HG03066 (cell line): ENCODE results near the gene DNAJC5.
A peak's percentile ranks its signal among the peaks of the same experiment; 100 is the strongest.
"Not testable (repeated sequence)": the region's sequence is repeated elsewhere in the genome, so short reads cannot be mapped to it uniquely, and the experiment has no call there.

ENCODE experiments used
- ATAC-seq: cut with Tn5 transposase; IDR thresholded peaks from one replicate; pipeline ENCODE4 v1.9.1; 2021; ENCODE audit warnings: low read depth; ENCODE audit not compliant: unreplicated experiment

DNAJC5 gene, protein sequence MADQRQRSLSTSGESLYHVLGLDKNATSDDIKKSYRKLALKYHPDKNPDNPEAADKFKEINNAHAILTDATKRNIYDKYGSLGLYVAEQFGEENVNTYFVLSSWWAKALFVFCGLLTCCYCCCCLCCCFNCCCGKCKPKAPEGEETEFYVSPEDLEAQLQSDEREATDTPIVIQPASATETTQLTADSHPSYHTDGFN

DNA sequence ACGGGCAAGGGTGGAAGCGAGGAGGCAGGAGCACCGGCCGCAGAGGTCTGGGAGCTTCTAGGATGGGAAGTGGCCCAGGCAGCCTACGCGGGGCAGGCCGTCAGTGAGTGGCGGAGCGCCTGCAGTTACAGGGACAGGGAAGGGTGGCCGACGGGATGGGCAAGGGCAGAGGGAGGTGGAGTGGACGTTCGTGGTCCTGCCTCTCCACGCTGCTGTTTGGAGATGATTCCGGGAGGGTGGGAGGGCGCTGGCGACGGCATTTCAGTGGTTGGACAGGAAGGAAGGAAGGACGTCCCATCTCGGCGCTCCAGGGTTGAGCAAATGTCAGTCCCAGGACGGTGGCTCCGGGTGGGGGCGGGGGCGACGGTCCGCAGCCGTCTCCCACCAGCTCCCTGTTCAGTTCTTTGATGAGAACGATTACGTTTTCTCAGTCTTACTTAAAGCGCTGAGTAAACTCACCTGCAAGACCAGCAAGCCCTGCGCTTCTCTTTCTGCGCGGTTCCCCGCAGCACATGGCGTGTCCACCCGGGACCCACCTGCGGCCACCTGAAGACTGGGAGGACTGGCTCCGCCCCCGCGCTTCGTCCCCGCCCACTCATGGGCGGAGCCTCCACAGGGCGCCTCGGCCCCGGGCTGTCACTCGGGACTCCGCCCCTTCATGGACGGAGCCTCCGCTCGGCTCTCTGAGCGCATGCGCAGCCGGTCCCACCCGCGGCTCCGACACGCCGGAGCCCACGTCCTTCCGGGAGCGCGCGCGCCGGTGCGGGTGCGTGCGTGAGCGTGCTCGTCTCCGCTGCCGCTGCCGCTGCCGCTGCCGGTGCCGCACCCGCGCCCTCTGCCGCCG, at the start of gene DNAJC5:
TSS of gene DNAJC5 (plus strand) at position 769 of the 844 bp plus-strand sequence. CDS start 33,220 bp downstream, outside the sequence.
- no peak for ATAC-seq

DNA sequence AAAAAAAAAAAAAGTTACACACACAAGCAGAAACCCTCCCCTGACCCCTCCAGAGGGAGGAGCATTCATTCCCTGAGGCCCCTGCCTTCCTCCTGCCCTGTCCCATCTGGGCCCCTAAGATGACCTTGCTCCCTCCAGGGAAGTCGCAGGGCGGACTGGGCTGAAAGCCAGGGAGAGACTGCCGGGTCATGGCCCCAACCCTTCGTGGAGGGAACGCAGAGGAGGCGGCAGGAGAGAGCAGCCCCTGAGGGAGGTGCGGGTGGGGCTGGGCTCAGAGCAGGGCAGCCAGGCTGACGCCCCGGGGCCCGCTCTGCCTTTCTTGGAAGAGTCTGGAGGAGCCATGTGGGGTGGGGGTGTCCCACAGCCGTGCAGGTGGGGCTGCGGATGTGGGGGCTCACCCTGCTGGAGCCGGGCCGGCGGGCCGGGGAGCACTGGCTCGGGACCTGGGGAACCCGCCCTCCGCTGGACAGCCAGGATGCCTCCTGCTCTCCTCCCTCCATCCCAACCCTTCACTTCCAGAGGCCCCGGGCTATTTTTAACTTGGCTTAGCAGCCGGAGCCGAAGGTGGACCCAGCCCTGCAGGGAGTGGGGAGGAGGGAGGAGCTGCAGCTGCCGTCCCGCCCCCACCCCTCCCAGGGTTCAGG, 48.7 kb upstream of the DNAJC5 start:
- ATAC-seq = no peak

DNA sequence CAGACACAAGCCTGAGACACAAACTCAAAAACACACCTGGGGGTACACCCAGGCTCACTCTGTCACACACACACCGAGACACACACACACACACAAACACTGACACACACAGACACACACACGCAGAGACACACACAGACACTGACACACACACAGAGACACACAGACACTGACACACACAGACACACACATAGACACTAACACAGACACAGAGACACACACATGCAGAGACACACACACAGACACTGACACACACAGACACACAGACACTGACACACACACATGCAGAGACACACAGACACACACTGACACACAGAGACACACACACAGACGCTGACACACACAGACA, 48.1 kb upstream of the DNAJC5 start:
- ATAC-seq = no peak

DNA sequence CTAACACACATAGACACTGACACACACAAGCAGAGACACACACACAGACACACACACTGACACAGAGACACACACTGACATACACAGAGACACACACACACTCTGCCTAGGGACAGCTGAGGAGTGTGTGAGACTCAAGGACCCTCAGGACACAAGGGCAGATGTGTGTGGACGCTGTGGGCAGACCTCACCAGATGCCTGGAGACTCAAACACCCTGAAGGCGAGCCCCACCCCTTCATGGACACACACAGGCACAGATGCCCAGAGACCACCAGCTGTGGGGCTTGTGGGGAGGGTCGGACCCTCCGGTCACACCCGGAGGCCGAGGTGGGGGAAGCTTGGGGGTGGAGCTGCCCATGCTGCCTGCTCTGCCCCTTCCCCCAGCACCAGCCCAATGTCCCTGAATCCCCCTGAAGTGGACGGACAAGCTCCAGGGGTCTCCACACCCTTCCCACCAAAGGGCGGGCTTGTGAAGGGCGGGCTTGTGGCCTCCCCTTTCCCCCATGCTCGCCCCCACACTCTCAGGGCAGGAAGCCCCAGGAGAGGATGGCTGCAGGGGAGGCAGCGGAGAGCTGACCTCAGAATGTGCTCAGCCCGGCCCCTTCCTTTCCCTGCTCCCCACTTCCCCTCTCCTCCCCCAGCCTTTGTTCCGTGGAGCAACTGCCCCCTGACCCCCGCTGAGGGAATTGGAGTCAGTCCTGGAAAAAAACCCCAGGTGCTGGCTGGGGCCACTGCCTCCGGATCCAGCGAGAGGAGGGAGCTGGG, 47.5 kb upstream of the DNAJC5 start:
- no peak for ATAC-seq

DNA sequence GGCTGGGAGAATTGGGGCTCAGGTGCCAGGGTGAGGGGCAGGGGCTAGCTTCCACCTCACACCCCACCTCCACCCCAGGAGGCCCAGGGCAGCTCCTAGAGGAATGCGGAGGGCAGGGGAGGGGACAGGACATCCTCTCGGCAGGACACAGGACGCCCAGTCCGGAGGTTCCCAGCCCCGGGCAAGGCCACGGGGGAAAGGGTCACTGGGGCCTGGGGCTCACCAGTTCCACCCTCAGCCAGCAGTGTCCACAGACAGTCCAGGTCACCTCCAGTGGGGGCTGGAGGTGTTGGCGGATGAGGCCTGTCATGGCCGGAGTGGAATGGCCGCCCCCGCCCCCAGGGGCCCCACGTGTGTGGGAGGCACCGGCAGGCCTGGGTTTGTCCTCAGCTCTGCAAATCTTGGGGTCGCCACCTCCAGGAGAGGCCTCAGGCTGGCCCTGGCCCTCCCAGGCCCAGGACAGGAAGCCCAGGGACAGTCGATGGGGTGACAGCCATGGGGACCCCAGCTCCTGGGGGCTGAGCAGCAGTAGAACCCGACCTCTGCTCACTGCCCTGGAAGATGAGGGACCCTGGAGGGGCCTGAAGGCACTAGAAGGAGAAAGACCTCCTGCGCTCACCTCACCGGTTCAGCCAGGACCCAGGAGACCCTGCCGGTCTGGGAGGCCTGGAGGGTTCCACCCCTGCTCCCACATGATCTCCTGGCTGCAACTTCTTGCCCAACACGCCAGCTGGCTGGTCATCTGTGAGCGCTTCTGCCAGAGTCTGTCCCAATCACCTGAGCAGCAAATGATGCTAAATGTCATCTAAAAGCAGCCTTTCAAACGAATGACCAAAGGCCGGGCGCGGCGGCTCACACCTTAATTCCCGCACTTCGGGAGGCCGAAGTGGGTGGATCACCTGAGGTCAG, 46.7 kb upstream of the DNAJC5 start:
- ATAC-seq = no peak

DNA sequence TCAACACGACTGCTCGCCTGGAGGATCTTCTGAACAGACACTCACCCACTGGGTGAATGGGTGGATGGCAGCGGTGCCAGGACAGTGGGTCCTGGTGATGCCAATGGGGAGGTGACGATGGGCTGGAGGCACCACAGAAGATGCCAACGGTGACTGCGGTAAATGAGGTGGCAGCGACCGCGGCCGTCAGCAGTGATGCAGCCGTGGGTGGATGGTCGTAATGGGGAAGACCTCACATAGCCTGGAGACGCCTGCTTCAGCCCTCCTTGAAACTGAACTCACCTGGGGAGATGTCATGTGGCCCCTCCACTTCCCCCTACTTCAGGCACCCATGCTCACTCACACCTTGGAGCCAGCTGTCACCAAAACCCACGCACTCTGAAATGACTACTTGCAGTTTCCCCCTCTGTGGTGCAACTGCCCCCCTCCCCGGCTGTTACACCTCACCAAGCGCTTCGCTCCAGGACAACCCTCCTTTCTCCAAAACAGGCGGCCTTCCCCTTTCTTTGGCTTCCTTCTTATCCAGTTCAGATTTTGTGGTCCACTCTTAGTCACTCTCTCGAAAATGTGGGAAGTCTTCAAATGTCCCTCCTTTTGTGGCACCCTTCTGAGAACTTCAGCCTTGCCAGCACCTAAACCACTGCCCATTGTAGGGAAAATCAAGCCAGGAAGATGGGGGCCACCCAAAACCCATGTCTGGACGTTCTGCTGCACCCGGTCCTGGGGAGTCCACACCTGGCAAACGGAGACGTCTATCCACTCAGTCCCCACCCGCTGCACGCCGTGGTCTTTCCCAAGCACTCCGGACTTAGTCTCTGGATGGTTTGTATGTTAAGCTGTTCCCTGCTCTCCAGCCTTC, 44.0 kb upstream of the DNAJC5 start:
- ATAC-seq = peak; percentile 75

DNA sequence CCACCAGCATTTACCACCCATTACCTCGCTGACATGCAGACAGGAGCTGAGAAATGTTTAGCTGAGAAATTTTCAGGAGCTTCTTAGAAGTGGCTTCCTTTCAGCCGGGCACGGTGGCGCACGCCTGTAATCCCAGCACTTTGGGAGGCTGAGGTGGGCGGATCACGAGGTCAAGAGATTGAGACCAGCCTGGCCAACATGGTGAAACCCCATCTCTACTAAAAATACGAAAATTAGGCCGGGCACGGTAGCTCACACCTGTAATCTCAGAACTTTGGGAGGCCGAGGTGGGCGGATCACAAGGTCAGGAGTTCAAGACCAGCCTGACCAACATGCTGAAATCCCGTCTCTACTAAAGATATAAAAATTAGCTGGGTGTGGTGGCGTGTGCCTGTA, 43.4 kb upstream of the DNAJC5 start:
- ATAC-seq = not testable (repeated sequence)

DNA sequence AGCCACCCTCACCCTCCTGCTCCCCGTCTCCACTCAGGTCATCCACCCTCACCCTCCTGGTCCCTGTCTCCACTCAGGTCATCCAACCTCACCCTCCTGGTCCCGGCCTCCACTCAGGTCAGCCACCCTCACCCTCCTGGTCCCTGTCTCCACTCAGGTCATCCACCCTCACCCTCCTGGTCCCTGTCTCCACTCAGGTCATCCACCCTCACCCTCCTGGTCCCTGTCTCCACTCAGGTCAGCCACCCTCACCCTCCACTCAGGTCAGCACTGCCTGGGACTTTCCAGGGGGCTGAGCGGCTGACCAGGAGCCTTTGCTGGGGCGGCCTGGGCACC, 41.2 kb upstream of the DNAJC5 start:
- not testable (repeated sequence) for ATAC-seq

DNA sequence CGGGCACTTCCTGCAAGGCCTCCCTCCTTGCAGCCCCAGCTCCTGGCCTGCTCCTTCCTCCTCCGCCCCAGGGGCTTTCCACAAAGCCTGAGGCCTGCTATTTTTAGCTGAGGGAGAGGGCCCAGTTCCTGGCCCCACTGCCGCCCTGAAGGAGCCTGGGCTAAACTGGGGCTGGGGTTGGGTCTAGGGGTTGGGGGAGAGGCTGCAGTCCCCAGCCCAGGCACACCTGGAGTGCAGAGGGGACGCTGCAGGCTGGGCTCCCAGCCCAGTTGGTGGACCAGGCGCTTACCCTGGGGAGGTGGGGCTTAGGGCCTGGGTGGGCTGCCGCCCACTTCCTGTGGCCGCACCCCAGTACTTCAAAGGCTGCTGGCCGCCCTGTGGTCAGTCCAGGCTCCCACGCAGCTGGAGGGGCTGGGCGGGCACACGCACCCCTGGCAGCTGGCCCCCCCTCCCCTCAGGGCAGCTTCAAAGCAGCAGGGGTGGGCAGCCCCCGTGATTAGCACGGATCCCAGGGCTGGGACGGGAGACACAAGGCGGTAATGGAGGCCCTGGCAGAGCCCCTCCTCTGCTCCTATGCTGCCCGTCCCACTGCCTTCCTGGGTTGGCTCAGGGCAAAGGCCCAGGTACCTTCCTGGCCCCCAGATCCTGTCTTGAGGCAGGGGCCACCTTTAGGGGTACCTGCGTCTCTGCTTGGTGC, 40.7 kb upstream of the DNAJC5 start:
- no peak for ATAC-seq

DNA sequence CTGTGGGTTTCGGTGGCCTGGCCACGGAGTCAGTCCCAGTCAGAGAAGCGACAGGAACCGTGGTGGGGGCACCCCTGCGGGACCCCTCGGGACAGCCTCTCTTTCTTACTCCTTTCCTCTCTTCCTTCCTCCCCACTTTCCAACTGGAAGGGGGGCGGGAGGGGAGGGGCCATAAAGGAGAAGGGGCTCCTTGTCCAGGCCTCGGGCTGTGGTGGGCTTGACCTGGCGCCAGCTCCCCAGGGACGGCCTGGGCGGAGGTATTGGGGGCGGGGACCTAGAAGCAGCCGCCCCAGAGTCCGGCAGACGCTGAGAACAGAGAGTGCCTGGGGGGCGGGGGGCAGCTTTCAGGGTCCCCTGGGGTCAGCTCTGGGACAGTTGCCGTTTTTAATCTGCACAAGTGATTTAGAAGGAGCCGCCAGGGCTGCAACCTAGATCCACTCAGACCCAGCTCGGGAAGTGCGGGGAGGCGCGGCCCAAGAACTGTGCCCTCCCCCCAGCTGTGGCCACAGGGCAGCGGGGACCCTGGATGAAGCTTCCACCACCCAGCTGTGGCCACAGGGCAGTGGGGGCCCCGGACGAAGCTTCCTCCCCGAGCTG, 40.1 kb upstream of the DNAJC5 start:
- ATAC-seq = no peak

DNA sequence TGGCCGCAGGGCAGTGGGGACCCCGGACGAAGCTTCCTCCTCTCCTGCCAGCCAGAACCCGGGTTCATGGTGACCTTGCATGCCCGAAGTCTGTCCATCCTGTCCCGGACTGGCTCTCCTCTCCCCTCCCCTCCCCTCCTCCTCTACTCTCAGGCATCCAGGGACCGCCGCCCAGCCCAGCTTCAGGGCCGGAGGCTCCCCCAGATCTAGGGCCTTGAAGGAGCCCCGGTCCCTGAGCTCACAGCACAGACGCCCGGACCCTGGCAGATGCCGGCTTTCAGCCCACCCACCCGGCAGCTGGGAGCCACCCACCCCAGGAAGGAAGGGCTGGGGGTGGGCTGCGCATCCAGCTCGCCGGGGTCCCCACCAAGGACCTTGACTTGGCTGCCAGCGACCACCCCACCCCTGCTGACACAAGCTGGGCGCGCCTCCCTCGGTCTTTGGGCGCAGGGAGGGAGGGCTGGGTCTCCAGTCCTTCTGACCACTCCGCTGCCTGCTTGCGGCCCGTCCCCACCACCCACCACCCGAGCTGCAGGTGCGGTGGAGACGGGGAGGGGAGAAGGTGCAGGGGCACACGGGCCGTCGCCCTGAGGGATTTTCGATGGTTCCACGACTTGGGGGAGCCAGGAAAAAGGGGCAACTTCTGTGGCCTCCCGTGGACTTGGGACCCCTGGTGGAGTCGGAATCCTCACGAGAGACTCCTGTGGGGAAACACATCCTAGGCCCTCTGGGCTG, 39.4 kb upstream of the DNAJC5 start:
- ATAC-seq = no peak

DNA sequence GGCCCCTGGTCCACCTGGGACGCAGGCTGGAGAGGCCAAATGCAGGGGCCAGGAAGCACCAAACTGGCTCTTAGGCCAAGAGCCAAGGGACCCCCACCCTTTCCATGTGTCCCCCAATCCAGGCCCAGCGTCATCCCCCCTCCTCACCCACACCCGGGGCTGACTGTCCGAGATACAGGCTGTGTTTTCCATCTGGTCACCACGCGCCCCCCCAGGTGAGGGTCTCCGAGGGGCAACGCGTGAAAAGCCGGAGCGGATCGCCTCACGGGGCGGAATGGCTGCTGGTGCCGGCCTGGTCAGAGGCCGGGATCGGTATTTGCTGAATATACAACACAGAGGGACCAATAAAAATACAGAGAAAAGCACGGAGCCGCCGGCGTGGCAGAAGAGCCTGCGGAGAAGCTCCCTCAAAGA, 38.8 kb upstream of the DNAJC5 start:
- no peak for ATAC-seq

DNA sequence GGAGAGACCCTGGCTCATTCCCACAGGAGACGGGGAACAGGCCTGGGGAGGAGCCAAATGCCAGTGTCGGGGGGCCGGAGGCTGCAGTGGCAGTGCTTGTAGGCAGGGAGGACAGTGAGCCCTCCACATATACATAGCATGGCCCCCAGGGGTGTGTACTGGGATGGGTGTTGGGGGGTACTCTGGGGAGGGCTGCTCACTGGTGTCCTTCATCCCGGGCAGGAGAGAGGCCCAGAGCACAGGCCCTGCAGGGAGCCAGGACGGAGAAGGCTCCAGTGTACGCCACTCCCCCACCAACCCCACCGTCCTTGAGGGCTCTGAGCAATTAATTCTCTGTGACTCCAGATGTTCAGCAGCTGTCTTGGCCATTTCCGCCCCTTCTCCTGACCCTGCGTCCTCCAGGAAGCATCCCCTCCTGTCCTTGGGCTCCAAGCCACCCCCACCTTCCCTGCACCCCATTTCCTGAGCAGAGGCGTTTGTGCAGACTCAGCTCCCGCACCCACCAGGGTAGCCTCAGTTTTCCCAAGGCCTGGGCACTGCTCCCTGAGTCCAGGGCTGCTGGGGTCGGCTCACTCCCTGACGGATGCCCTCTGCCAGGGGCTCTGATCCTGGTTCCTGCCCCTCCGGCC, 37.0 kb upstream of the DNAJC5 start:
- ATAC-seq = no peak

DNA sequence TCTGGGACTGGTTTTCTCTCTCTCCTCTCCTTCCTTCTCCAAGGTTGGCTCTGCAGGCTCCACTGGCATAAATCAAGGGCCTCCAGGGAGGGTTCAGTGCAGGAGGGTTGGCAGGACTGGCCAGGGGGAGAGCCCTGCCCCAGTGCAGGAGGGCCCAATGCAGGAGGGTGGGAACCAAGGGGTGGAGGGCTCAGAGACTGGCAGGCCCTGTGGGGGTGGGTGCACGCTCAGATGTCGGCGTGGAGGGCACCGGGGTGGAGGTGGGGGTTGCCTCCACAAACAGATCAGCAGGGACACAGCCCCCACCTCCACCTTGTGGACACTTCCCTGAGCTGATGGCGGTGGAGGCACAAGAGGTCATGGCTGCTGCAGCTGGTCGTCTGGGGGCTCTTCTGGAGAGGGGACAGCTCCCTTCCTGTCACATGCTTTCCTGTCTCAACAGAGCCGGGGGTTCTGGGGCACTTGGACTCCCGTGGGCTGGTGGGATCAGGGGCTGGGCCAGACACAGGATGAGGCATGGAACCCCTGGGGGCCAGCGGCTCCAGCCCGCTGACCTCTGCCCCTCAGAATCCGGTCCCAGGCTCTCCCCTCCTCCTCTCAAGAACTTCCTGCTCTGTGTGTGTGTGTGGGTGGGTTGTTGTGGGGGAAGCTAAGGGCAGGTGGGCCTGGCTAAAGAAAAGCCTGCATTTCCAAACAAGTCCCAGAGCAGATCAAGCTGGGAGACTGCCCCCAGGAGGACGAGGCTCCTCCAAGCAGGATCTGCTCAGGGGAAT, 36.3 kb upstream of the DNAJC5 start:
- no peak for ATAC-seq

DNA sequence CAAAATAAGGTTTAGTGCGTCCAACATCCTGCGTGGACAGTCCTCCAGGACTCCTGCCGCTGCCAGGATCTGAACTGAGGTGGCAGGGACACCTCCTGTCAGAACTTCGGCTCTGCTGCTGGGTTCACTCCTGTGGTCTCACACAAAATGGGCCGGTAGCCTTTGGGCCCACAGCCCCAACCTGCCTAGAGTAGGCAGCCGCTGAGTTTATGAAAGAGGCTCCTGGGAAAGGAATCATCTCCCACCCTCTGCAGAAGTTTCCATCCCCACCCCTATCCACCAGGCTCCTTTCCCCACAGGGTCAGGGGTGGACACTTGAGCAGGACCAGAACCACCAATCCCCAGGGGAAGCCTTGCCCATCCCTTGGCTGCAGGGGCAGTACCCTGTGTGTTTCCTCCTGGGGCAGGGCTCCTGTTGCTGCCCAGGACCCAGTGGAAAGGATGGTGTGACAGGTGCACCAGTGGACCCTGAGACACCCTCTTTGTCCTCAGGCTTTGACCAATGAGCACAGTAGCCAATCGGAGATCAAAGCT, 35.7 kb upstream of the DNAJC5 start:
- no peak for ATAC-seq
